ENCODE data around the gene MGRN1.

- TF ChIP-seq CTCF (conservative IDR thresholded peaks at IDR 0.05 in 1 of 2, IDR thresholded peaks at IDR 0.05 in 1 of 2; ENCODE audit: extremely low read depth in 1 of 2, insufficient read depth in 1 of 2, low read depth in 1 of 2, low read length in 2 of 2) (no peak), EZH2 (IDR thresholded peaks at IDR 0.05; ENCODE audit: borderline replicate concordance, low read length) (no peak)
Measured at GRCh38 chr16:4624827-4625559, 367 bp downstream of the MGRN1 start.

Measured in mammary epithelial cell (primary cell).